ENCODE results near the gene RPS4Y2.

- TF ChIP-seq CTCF (IDR thresholded peaks at IDR 0.05) (no peak), EP300 (IDR thresholded peaks at IDR 0.05) (no peak), POLR2A (IDR thresholded peaks at IDR 0.05) (no peak), POLR2AphosphoS5 (IDR thresholded peaks at IDR 0.05) (no peak)
Measured at GRCh38 chrY:20780776-20781175, 24.9 kb downstream of the RPS4Y2 start.
